GM12878 (cell line): Measurements from ENCODE around the gene P3H3. TPM values are rescaled to one million over a fixed set of nuclear protein-coding genes. Genes with fewer than 3 reads are reported as not detected.

ENCODE experiments used
- EGR1 ChIP-seq, 2 experiments: IDR thresholded peaks; 1 replicate in 1 of 2; 2 replicates in 1 of 2; pipeline ENCODE4 v1.6.1; 2011 to 2012; ENCODE audit warnings: low read depth in 2 of 2, low read length in 2 of 2, borderline replicate concordance in 1 of 2, mild to moderate bottlenecking in 1 of 2, moderate library complexity in 1 of 2
- HDAC6 ChIP-seq: fragments of 200-600 bp; sonication (generic); IDR thresholded peaks from one replicate; pipeline ENCODE4 v1.8.0; 2017; ENCODE audit warnings: antibody characterized with exemption; ENCODE audit not compliant: unreplicated experiment
- MEF2A ChIP-seq: IDR thresholded peaks from 2 replicates; pipeline ENCODE4 v1.6.1; 2011; ENCODE audit warnings: low read depth, mild to moderate bottlenecking, low read length, moderate library complexity; ENCODE audit not compliant: insufficient read depth
- RB1 ChIP-seq: fragments of 450-650 bp; formaldehyde crosslinking; IDR thresholded peaks from 2 replicates; pipeline ENCODE4 v1.6.1; 2017; ENCODE audit warnings: mild to moderate bottlenecking, borderline replicate concordance
- TARDBP ChIP-seq: IDR thresholded peaks from 2 replicates; pipeline ENCODE4 v1.6.1; 2016; ENCODE audit warnings: borderline replicate concordance
- TCF3 ChIP-seq: IDR thresholded peaks from 2 replicates; pipeline ENCODE4 v1.6.1; 2012; ENCODE audit warnings: low read depth, mild to moderate bottlenecking, low read length, borderline replicate concordance; ENCODE audit not compliant: insufficient read depth
- YBX1 ChIP-seq: fragments of 450-650 bp; IDR thresholded peaks from 2 replicates; pipeline ENCODE4 v1.6.1; 2016; ENCODE audit warnings: antibody characterized with exemption
- polyA plus RNA-seq, 11 experiments: library from polyadenylated mRNA; depleted of rRNA in 4 of 11; unstranded in 6 of 11; stranded (reverse) in 5 of 11; fragments of >200 nt; fragmentation: Nextera tagmentation in 4 of 11; fragmentation: Illumina TruSeq in 1 of 11; extraction: Ambion mirVana in 4 of 11; extraction: Trizol in 1 of 11; gene quantifications; 1 replicate in 1 of 11; 2 replicates in 10 of 11; pipeline versions ENCODE4 v1.2.1 to v1.2.3, GENCODE V29; 2011 to 2016; ENCODE audit warnings: inconsistent platforms in 2 of 11, missing spikeins in 2 of 11, low read depth in 1 of 11
- total RNA-seq, 4 experiments: library from RNA; depleted of rRNA in 3 of 4; stranded (reverse); fragments of >200 nt in 3 of 4; fragmentation: Illumina TruSeq in 1 of 4; extraction: Trizol in 1 of 4; gene quantifications; 2 replicates each; pipeline versions ENCODE4 v1.2.1 to v1.2.3, GENCODE V29; 2013 to 2021
- TF ChIP-seq, protein P1 (sequence below): fragments of 450-650 bp; formaldehyde crosslinking; IDR thresholded peaks from 2 replicates; pipeline ENCODE4 v1.4.0; 2020; ENCODE audit warnings: mild to moderate bottlenecking, moderate library complexity
- TF ChIP-seq, protein P2 (sequence below): fragments of 450-650 bp; IDR thresholded peaks from 2 replicates; pipeline ENCODE4 v1.6.1; 2017; ENCODE audit warnings: mild to moderate bottlenecking, moderate library complexity

P3H3 gene
- total and polyA plus RNA-seq, 10 of the 15 experiments (the other 5 are each of a cell fraction or from before 2014, with no cell fraction given), result 0.03 to 0.21 (median 0.05) TPM; not detected in 7

DNA sequence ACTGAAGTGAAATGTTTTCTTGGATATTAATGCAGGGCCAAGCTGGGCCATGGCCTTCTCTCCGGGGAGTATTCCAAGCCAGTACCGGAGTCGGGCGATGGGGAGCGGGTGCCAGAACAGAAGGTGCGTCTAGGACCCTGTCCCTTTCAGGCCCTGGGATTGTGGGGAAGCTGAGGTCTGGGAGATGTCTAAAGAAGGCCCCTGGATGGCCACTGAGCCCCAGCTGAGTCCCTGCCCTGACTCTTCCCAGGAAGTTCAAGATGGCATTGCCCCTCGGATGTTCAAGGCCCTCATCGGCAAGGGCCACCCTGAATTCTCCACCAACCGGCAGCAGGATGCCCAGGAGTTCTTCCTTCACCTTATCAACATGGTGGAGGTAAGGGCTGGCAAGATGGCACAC lies 31.9 kb downstream of the P3H3 start (continued):
- TF ChIP-seq, protein P1, sequence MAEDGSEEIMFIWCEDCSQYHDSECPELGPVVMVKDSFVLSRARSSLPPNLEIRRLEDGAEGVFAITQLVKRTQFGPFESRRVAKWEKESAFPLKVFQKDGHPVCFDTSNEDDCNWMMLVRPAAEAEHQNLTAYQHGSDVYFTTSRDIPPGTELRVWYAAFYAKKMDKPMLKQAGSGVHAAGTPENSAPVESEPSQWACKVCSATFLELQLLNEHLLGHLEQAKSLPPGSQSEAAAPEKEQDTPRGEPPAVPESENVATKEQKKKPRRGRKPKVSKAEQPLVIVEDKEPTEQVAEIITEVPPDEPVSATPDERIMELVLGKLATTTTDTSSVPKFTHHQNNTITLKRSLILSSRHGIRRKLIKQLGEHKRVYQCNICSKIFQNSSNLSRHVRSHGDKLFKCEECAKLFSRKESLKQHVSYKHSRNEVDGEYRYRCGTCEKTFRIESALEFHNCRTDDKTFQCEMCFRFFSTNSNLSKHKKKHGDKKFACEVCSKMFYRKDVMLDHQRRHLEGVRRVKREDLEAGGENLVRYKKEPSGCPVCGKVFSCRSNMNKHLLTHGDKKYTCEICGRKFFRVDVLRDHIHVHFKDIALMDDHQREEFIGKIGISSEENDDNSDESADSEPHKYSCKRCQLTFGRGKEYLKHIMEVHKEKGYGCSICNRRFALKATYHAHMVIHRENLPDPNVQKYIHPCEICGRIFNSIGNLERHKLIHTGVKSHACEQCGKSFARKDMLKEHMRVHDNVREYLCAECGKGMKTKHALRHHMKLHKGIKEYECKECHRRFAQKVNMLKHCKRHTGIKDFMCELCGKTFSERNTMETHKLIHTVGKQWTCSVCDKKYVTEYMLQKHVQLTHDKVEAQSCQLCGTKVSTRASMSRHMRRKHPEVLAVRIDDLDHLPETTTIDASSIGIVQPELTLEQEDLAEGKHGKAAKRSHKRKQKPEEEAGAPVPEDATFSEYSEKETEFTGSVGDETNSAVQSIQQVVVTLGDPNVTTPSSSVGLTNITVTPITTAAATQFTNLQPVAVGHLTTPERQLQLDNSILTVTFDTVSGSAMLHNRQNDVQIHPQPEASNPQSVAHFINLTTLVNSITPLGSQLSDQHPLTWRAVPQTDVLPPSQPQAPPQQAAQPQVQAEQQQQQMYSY (CRISPR knock-in tag), result no peak
- TF ChIP-seq TCF3, result no peak
- no peak for TF ChIP-seq YBX1
- no peak for TF ChIP-seq MEF2A
- TF ChIP-seq EGR1 (IDR thresholded peaks at IDR 0.05; ENCODE audit: borderline replicate concordance in 1 of 2, low read depth in 2 of 2, low read length in 2 of 2), result no peak
- TF ChIP-seq HDAC6, result no peak
- TF ChIP-seq TARDBP, result no peak
- TF ChIP-seq, protein P2, sequence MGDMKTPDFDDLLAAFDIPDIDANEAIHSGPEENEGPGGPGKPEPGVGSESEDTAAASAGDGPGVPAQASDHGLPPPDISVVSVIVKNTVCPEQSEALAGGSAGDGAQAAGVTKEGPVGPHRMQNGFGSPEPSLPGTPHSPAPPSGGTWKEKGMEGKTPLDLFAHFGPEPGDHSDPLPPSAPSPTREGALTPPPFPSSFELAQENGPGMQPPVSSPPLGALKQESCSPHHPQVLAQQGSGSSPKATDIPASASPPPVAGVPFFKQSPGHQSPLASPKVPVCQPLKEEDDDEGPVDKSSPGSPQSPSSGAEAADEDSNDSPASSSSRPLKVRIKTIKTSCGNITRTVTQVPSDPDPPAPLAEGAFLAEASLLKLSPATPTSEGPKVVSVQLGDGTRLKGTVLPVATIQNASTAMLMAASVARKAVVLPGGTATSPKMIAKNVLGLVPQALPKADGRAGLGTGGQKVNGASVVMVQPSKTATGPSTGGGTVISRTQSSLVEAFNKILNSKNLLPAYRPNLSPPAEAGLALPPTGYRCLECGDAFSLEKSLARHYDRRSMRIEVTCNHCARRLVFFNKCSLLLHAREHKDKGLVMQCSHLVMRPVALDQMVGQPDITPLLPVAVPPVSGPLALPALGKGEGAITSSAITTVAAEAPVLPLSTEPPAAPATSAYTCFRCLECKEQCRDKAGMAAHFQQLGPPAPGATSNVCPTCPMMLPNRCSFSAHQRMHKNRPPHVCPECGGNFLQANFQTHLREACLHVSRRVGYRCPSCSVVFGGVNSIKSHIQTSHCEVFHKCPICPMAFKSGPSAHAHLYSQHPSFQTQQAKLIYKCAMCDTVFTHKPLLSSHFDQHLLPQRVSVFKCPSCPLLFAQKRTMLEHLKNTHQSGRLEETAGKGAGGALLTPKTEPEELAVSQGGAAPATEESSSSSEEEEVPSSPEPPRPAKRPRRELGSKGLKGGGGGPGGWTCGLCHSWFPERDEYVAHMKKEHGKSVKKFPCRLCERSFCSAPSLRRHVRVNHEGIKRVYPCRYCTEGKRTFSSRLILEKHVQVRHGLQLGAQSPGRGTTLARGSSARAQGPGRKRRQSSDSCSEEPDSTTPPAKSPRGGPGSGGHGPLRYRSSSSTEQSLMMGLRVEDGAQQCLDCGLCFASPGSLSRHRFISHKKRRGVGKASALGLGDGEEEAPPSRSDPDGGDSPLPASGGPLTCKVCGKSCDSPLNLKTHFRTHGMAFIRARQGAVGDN, result no peak
- TF ChIP-seq RB1, result no peak
- TF ChIP-seq, all 136 proteins: peak for 0
